Measurements from ENCODE around the gene ARHGDIB. TPM values are rescaled to one million over a fixed set of nuclear protein-coding genes. Genes with fewer than 3 reads are reported as not detected.

Gene ARHGDIB
- total and polyA plus RNA-seq, 2 experiments from 2014 or later: 0.89 TPM; not detected in 1

GRCh38 chr12:14904854-14905253 lies 56.5 kb downstream of the ARHGDIB start (continued):
- TF ChIP-seq CREB1 (CRISPR knock-in tag; IDR thresholded peaks at IDR 0.05; ENCODE audit: low read depth): no peak

- Histone ChIP-seq H3K79me2 (replicated peaks; ENCODE audit: insufficient read depth) (no peaks in the 10 kb centered on the region), H3K27ac (ENCODE audit: low read depth) (no peak overlapping the region), H3F3A (replicated peaks; ENCODE audit: low read depth) (no peaks in the 10 kb centered on the region), H3K27me3 (ENCODE audit: insufficient read depth) (no peaks in the 10 kb centered on the region), H2AFZ (no peak overlapping the region), H4K20me1 (replicated peaks; ENCODE audit: insufficient read depth) (no peaks in the 10 kb centered on the region), H3K4me3 (no peak overlapping the region), H3K36me3 (ENCODE audit: insufficient read depth) (no peaks in the 10 kb centered on the region), H3K4me1 (ENCODE audit: insufficient read depth) (no peaks in the 10 kb centered on the region), H3K9me2 (ENCODE audit: insufficient read depth) (0 out of 2 replicates have a peak, but pooled peaks cover 3% of the 10 kb centered on the region), H3K4me2 (no peak overlapping the region)
- Mint-ChIP-seq H3K27ac (no peak overlapping the region), H3K36me3 (ENCODE audit: low read depth) (no peaks in the 10 kb centered on the region), H3K9me3 (no peaks in the 10 kb centered on the region), H3K4me3 (no peak overlapping the region), H3K27me3 (ENCODE audit: insufficient read depth, low read depth, poor library complexity) (peaks cover 2% of the 10 kb centered on the region), H3K4me1 (peaks cover 4% of the 10 kb centered on the region; the same call in 1 of the 3 replicates)
- DNase-seq (ENCODE audit: low spot score): no peak
- ATAC-seq: no peak
- TF ChIP-seq JUNB (IDR thresholded peaks at IDR 0.05; ENCODE audit: unreplicated experiment) (no peak), EZH2 (IDR thresholded peaks at IDR 0.05; ENCODE audit: low read depth, unreplicated experiment) (no peak), CTCF (conservative IDR thresholded peaks at IDR 0.05; ENCODE audit: low read depth in 2 of 2) (no peak), ZNF331 (CRISPR knock-in tag; IDR thresholded peaks at IDR 0.05; ENCODE audit: low read depth) (no peak), REST (IDR thresholded peaks at IDR 0.05; ENCODE audit: unreplicated experiment) (no peak), ZNF114 (CRISPR knock-in tag; IDR thresholded peaks at IDR 0.05) (no peak), STAT1 (IDR thresholded peaks at IDR 0.05; ENCODE audit: unreplicated experiment) (no peak), ZNF462 (CRISPR knock-in tag; IDR thresholded peaks at IDR 0.05) (no peak), EZH2phosphoT487 (IDR thresholded peaks at IDR 0.05; ENCODE audit: unreplicated experiment) (no peak), NANOG (IDR thresholded peaks at IDR 0.05; ENCODE audit: borderline replicate concordance) (no peak), ETS1 (IDR thresholded peaks at IDR 0.05) (no peak), POLR2AphosphoS5 (IDR thresholded peaks at IDR 0.05; ENCODE audit: low read depth) (no peak)
These were observed 57.9 kb downstream of the ARHGDIB start for GRCh38 chr12:14903386-14904098.
